Sigmoid colon (tissue), 7 donors: ENCODE data around the gene DCAKD. TPM values are rescaled to one million over a fixed set of nuclear protein-coding genes. Genes with fewer than 3 reads are reported as not detected.

Source experiments
- DNase-seq: peaks from one replicate; pipeline ENCODE4 v3.0.0-alpha.2; 2019
- H3K27ac ChIP-seq, 4 donors: fragments of 200-600 bp; sonication (generic); one replicate each; pipeline ENCODE4 v1.5.1; 2016 to 2019; ENCODE audit warnings: mild to moderate bottlenecking in 1 of 4
- H3K27me3 ChIP-seq, 3 donors: fragments of 200-600 bp; sonication (generic); one replicate each; pipeline ENCODE4 v1.5.1; 2019; ENCODE audit warnings: mild to moderate bottlenecking in 1 of 3
- H3K36me3 ChIP-seq, 4 donors: fragments of 200-600 bp; sonication (generic); one replicate each; pipeline ENCODE4 v1.5.1; 2016 to 2019
- H3K4me1 ChIP-seq, 4 donors: fragments of 200-600 bp; sonication (generic); one replicate each; pipeline ENCODE4 v1.5.1; 2017 to 2019
- H3K4me3 ChIP-seq, 4 donors: fragments of 200-600 bp; sonication (generic); one replicate each; pipeline ENCODE4 v1.5.1; 2017 to 2019; ENCODE audit warnings: mild to moderate bottlenecking in 2 of 4, moderate library complexity in 1 of 4
- H3K9me3 ChIP-seq, 4 donors: fragments of 200-600 bp in 3 of 4; sonication (generic) in 3 of 4; one replicate each; pipeline versions ENCODE4 v1.5.1 to v1.6.1; 2013 to 2019
- CTCF ChIP-seq, 4 experiments: fragments of 450-650 bp in 3 of 4; fragments of 200-600 bp in 1 of 4; IDR thresholded peaks; one replicate each; pipeline ENCODE4 v1.5.1; 2016 to 2019; ENCODE audit warnings: antibody characterized with exemption in 4 of 4, mild to moderate bottlenecking in 3 of 4, moderate library complexity in 2 of 4
- EP300 ChIP-seq, 4 donors: sonication (generic); formaldehyde crosslinking; IDR thresholded peaks; one replicate each; pipeline ENCODE4 v1.6.1; 2017; ENCODE audit warnings: antibody characterized with exemption in 4 of 4
- POLR2A ChIP-seq, 2 donors: fragments of 450-650 bp; IDR thresholded peaks; one replicate each; pipeline ENCODE4 v1.6.1; 2016; ENCODE audit warnings: antibody characterized with exemption in 2 of 2, mild to moderate bottlenecking in 2 of 2, moderate library complexity in 2 of 2
- POLR2AphosphoS5 ChIP-seq, 4 donors: sonication (generic); formaldehyde crosslinking; IDR thresholded peaks; one replicate each; pipeline ENCODE4 v1.6.1; 2017; ENCODE audit warnings: antibody characterized with exemption in 4 of 4
- WGBS, 2 donors: extraction: QIAGEN DNeasy Blood & Tissue Kit; methylation state at CpG; one replicate each; pipeline ENCODE4 v1.1.7; 2013; 5-methylcytosine and 5-hydroxymethylcytosine counted together
- intact Hi-C: fragments of 100-400 bp; cut with DNase I; formaldehyde crosslinking; loops from one replicate; pipeline ENCODE4 v1.15.1; 2023
- polyA plus RNA-seq, 3 donors: library from polyadenylated mRNA; stranded (reverse); fragments of 200-250 nt; gene quantifications; one replicate each; pipeline ENCODE4 v1.2.3, GENCODE V29; 2013
- total RNA-seq, 4 donors: library from RNA; depleted of rRNA; stranded (reverse); fragments of >200 nt; gene quantifications; one replicate each; pipeline ENCODE4 v1.1.0, GENCODE V29; 2016
- donor health status: healthy with polysubstance abuse.
- donor health status: Bipolar disorder and iron deficiency.
- donor health status: healthy.

The DCAKD gene
- total and polyA plus RNA-seq, 7 donors: 5.1 to 46.0 (median 25.2) TPM

GRCh38 chr17:45063198-45063597 lies 11.8 kb upstream of the DCAKD start:
- H3K36me3 ChIP-seq: peaks cover 0 to 6% (median 0%) of the 10 kb centered on the region in 4 donors
- H3K4me3 ChIP-seq: no peak overlapping the region
- TF ChIP-seq POLR2A (IDR thresholded peaks at IDR 0.05): no peak
- no peak for TF ChIP-seq EP300 (IDR thresholded peaks at IDR 0.05)
- no peak for TF ChIP-seq POLR2AphosphoS5 (IDR thresholded peaks at IDR 0.05)
- no peak for TF ChIP-seq CTCF (IDR thresholded peaks at IDR 0.05)
- 13 to 57% methylated on average over 1 of the region's 1 CpG for WGBS, 2 donors
- no peaks in the 10 kb centered on the region for H3K9me3 ChIP-seq
- peaks cover 0 to 69% (median 58%) of the 10 kb centered on the region in 4 donors for H3K4me1 ChIP-seq
- H3K27me3 ChIP-seq: no peaks in the 10 kb centered on the region
- H3K27ac ChIP-seq: no peak overlapping the region
- intact Hi-C loops: no loop called here
- no peak for DNase-seq

DNA sequence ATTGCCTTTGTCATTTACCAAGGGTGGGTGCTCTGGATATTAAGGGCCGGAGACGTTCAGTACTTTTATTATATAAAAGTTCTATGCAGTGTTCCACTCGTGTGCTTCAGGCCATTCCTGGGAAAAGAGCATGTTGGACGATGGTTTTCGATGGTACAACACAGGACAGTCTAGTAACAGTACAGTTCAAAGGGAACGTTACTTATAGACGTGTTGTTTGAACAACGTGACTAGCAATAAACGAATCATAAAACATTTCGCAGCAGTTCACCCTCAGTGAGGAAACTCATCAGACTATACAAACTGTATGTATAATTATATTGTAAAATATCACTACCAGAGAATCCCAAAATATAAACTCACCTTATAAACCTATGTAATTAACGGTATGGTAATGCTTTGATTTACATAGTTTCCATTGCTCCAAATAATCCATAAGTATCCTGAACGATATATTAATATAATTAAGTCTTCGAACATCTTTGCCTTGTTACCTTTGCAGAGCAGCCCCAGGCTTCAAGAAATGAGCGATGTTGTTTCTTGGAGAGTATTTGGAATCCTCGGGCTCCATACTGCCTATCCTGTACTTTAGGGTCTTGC lies 10.3 kb upstream of the DCAKD start:
- 3 to 12% methylated on average over 15 of the region's 15 CpGs for whole genome bisulfite sequencing, 2 donors
- Histone ChIP-seq H3K27me3 (no peaks in the 10 kb centered on the region), H3K4me1 (peaks cover 0 to 65% (median 56%) of the 10 kb centered on the region in 4 donors), H3K4me3 (peak overlapping the region; percentile 66 to 73 (median 72)), H3K27ac (peak overlapping the region; percentile 90 to 93 (median 92)), H3K9me3 (no peaks in the 10 kb centered on the region), H3K36me3 (no peaks in the 10 kb centered on the region)
- TF ChIP-seq POLR2A (IDR thresholded peaks at IDR 0.05) (no peak), POLR2AphosphoS5 (IDR thresholded peaks at IDR 0.05) (no peak), EP300 (IDR thresholded peaks at IDR 0.05) (no peak), CTCF (IDR thresholded peaks at IDR 0.05) (no peak)
- intact Hi-C loops: loop anchor here (2.0 kb wide), 1 partner anchor 31 kb away; no protein-coding TSS in a partner anchor
- no peak for DNase-seq

DNA sequence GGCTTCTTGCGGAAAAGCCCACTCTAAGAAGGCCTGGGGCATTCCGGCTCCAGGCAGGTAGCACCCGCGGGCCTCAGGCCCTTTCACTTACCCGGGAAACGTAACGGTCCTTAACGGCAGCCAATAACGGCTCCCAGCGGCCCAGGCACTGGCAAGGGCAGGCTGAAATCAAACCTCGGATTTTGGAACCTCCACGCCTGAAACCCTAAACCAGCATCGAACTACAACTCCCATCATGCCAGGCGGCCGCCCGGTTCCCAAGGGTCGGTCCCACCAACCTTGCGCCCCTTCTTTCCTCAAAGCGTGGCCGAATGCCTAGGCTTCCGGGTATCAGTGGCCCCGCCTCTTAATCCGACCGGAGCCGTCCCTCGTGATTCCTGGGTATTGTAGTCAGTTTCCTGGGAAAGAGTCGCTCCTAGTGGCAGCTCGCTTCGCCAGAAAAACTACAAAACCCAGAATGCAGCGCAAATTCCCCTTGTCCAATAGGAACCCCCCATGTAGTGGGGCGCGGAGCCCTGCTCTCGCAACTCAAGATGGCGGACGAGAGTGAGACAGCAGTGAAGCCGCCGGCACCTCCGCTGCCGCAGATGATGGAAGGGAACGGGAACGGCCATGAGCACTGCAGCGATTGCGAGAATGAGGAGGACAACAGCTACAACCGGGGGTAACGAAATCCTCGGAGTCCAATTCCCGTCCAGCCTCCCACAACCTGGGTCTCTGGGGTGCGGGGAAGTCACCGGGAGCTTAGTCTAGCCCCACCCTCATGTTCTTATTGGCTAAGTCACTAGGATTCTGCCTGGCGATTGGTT lies 9.6 kb upstream of the DCAKD start, which contains the start of gene NMT1:
Gene NMT1 (plus strand): TSS at position 521 of the 809 bp plus-strand sequence. CDS start 13 bp downstream, at position 534.
- intact Hi-C loops: loop anchor here (2.0 kb wide), 1 partner anchor 32 kb away; no protein-coding TSS in a partner anchor
- Histone ChIP-seq H3K27me3 (no peaks in the 10 kb centered on the region), H3K36me3 (no peaks in the 10 kb centered on the region), H3K9me3 (no peaks in the 10 kb centered on the region), H3K27ac (peak within 1 kb of the TSS; percentile 90 to 93 (median 92)), H3K4me1 (peaks cover 0 to 59% (median 49%) of the 10 kb centered on the region in 4 donors), H3K4me3 (peak within 1 kb of the TSS; percentile 66 to 73 (median 72))
- TF ChIP-seq POLR2AphosphoS5 (IDR thresholded peaks at IDR 0.05) (peak; percentile 87 to 98 (median 97)), CTCF (IDR thresholded peaks at IDR 0.05) (no peak), POLR2A (IDR thresholded peaks at IDR 0.05) (peak; percentile 90 to 92), EP300 (IDR thresholded peaks at IDR 0.05) (no peak)
- 0% methylated on average over 50 of the region's 50 CpGs for WGBS, 2 donors
- peak; percentile 99 for DNase-seq

GRCh38 chr17:45060382-45060796 lies 9.0 kb upstream of the DCAKD start:
- peaks cover 0 to 54% (median 44%) of the 10 kb centered on the region in 4 donors for H3K4me1 ChIP-seq
- intact Hi-C loops: loop anchor here (2.0 kb wide), 1 partner anchor 32 kb away; no protein-coding TSS in a partner anchor

More at GRCh38 chr17:45060382-45060796, 9.0 kb upstream of the DCAKD start:
- no peaks in the 10 kb centered on the region for H3K36me3 ChIP-seq
- no peaks in the 10 kb centered on the region for H3K27me3 ChIP-seq
- H3K9me3 ChIP-seq: no peaks in the 10 kb centered on the region
- peak overlapping the region; percentile 90 to 93 (median 92) for H3K27ac ChIP-seq
- TF ChIP-seq CTCF (IDR thresholded peaks at IDR 0.05) (no peak), EP300 (IDR thresholded peaks at IDR 0.05) (no peak), POLR2A (IDR thresholded peaks at IDR 0.05) (no peak), POLR2AphosphoS5 (IDR thresholded peaks at IDR 0.05) (no peak)
- H3K4me3 ChIP-seq: peak overlapping the region; percentile 66 to 73 (median 72)
- WGBS, 2 donors: 2 to 9% methylated on average over 15 of the region's 15 CpGs
- no peak for DNase-seq
